NCI-H187 (cell line): ENCODE measurements around the gene RAB3GAP1.
"Not testable (repeated sequence)": the region's sequence is repeated elsewhere in the genome, so short reads cannot be mapped to it uniquely, and the experiment has no call there.

Experiments used
- DNase-seq, 2 experiments: peaks; one replicate each; lab custom pipeline; 2025; lab: John Stamatoyannopoulos, UW

The RAB3GAP1 gene

GRCh38 chr2:135055182-135055786 lies 3.2 kb downstream of the RAB3GAP1 start:
- no peak for DNase-seq

- DNase-seq, result no peak
Observed at GRCh38 chr2:135056790-135057189, 4.7 kb downstream of the RAB3GAP1 start.

GRCh38 chr2:135059577-135059976 lies 7.5 kb downstream of the RAB3GAP1 start:
- no peak for DNase-seq

- DNase-seq, result no peak
Observed at GRCh38 chr2:135063210-135063609, 11.1 kb downstream of the RAB3GAP1 start.

- no peak for DNase-seq
Observed at GRCh38 chr2:135064149-135064548, 12.1 kb downstream of the RAB3GAP1 start.

GRCh38 chr2:135066710-135067109 lies 14.6 kb downstream of the RAB3GAP1 start:
- DNase-seq, result no peak

- DNase-seq, result no peak
Observed at GRCh38 chr2:135072125-135072997, 20.3 kb downstream of the RAB3GAP1 start.

GRCh38 chr2:135074216-135074615 lies 22.1 kb downstream of the RAB3GAP1 start:
- no peak for DNase-seq

GRCh38 chr2:135076556-135076955 lies 24.5 kb downstream of the RAB3GAP1 start:
- DNase-seq, result no peak

GRCh38 chr2:135078417-135078816 lies 26.3 kb downstream of the RAB3GAP1 start:
- DNase-seq, result no peak

GRCh38 chr2:135086222-135086621 lies 34.1 kb downstream of the RAB3GAP1 start:
- no peak for DNase-seq

- DNase-seq, result not testable (repeated sequence)
Observed at GRCh38 chr2:135089597-135089996, 37.5 kb downstream of the RAB3GAP1 start.

- DNase-seq, result no peak
Observed at GRCh38 chr2:135091681-135092080, 39.6 kb downstream of the RAB3GAP1 start.

- DNase-seq, result no peak
Observed at GRCh38 chr2:135093193-135093592, 41.1 kb downstream of the RAB3GAP1 start.

- no peak for DNase-seq
Observed at GRCh38 chr2:135093670-135094330, 41.7 kb downstream of the RAB3GAP1 start.

GRCh38 chr2:135094508-135094907 lies 42.4 kb downstream of the RAB3GAP1 start:
- DNase-seq, result no peak

GRCh38 chr2:135095591-135095990 lies 43.5 kb downstream of the RAB3GAP1 start:
- no peak for DNase-seq

GRCh38 chr2:135096665-135097446 lies 44.8 kb downstream of the RAB3GAP1 start:
- DNase-seq, result no peak

GRCh38 chr2:135097532-135098231 lies 45.6 kb downstream of the RAB3GAP1 start:
- DNase-seq, result no peak

- no peak for DNase-seq
Observed at GRCh38 chr2:135099802-135100483, 47.9 kb downstream of the RAB3GAP1 start.

GRCh38 chr2:135103843-135104242 lies 51.8 kb downstream of the RAB3GAP1 start:
- no peak for DNase-seq
